COLO668 (cell line): Measurements from ENCODE around the gene CRY1.
"Not testable (repeated sequence)": the region's sequence is repeated elsewhere in the genome, so short reads cannot be mapped to it uniquely, and the experiment has no call there.

ENCODE experiments used
- DNase-seq: peaks from one replicate; lab custom pipeline; 2025; ENCODE audit not compliant: unreplicated experiment; lab: John Stamatoyannopoulos, UW

CRY1 gene

GRCh38 chr12:107012736-107013425 is 80.5 kb downstream of the CRY1 start:
- DNase-seq: no peak

GRCh38 chr12:107011519-107011918 is 81.8 kb downstream of the CRY1 start:
- DNase-seq: no peak

- DNase-seq: no peak
Measured at GRCh38 chr12:107007411-107007810, 85.9 kb downstream of the CRY1 start.

GRCh38 chr12:107002665-107003064 is 90.7 kb downstream of the CRY1 start:
- DNase-seq: not testable (repeated sequence)

GRCh38 chr12:106999446-106999845 is 93.9 kb downstream of the CRY1 start:
- DNase-seq: no peak

- no peak for DNase-seq
Measured at GRCh38 chr12:106997916-106998315, 95.4 kb downstream of the CRY1 start.

- not testable (repeated sequence) for DNase-seq
Measured at GRCh38 chr12:106996102-106996501, 97.2 kb downstream of the CRY1 start.

GRCh38 chr12:106994579-106995220 is 98.6 kb downstream of the CRY1 start:
- no peak for DNase-seq

- no peak for DNase-seq
Measured at GRCh38 chr12:106987846-106988245, 105.5 kb downstream of the CRY1 start.

GRCh38 chr12:106986625-106987389 is 106.5 kb downstream of the CRY1 start, which contains the start of gene MTERF2:
Gene MTERF2, minus strand, starts transcription at chr12:106987146. Its CDS starts 8,432 bp downstream, at chr12:106978714.
- DNase-seq: peak; percentile 96

- no peak for DNase-seq
Measured at GRCh38 chr12:106986135-106986534, 107.2 kb downstream of the CRY1 start.

- peak; percentile 24 for DNase-seq
Measured at GRCh38 chr12:106985479-106985878, 107.9 kb downstream of the CRY1 start.

GRCh38 chr12:106984588-106985137 is 108.7 kb downstream of the CRY1 start:
- DNase-seq: no peak

GRCh38 chr12:106982229-106982628 is 111.1 kb downstream of the CRY1 start:
- DNase-seq: no peak

GRCh38 chr12:106981788-106982187 is 111.6 kb downstream of the CRY1 start:
- no peak for DNase-seq

GRCh38 chr12:106980944-106981343 is 112.4 kb downstream of the CRY1 start:
- DNase-seq: no peak

GRCh38 chr12:106978035-106978800 is 115.1 kb downstream of the CRY1 start:
- DNase-seq: no peak

- no peak for DNase-seq
Measured at GRCh38 chr12:106976668-106977067, 116.7 kb downstream of the CRY1 start.

GRCh38 chr12:106975993-106976658 is 117.2 kb downstream of the CRY1 start:
- DNase-seq: no peak

- DNase-seq: peak; percentile 17
Measured at GRCh38 chr12:106975098-106975497, 118.3 kb downstream of the CRY1 start.
